HepG2 (cell line): ENCODE data around the gene RING1. TPM values are rescaled to one million over a fixed set of nuclear protein-coding genes. Genes with fewer than 3 reads are reported as not detected.

Source experiments
- ELF1 ChIP-seq: sonication (generic); formaldehyde crosslinking; IDR thresholded peaks from 2 replicates; pipeline ENCODE4 v1.4.0; 2020; ENCODE audit warnings: missing genetic modification reagents
- EP300 ChIP-seq, 3 experiments: sonication (generic) in 1 of 3; formaldehyde crosslinking in 1 of 3; IDR thresholded peaks; 2 replicates each; pipeline versions ENCODE4 v1.5.1 to v1.6.1; 2011 to 2020; ENCODE audit warnings: low read depth in 2 of 3, low read length in 2 of 3, borderline replicate concordance in 1 of 3, improper control_type of control experiment in 1 of 3, mild to moderate bottlenecking in 1 of 3, missing genetic modification reagents in 1 of 3, moderate library complexity in 1 of 3
- ISX ChIP-seq: sonication (generic); formaldehyde crosslinking; conservative IDR thresholded peaks from 2 replicates; pipeline ENCODE4 v1.5.0; 2020; ENCODE audit warnings: missing genetic modification reagents
- MYC ChIP-seq: sonication (generic); formaldehyde crosslinking; IDR thresholded peaks from 2 replicates; pipeline ENCODE4 v1.9.0; 2021; ENCODE audit warnings: missing genetic modification reagents, borderline replicate concordance
- ZNF20 ChIP-seq: sonication (generic); formaldehyde crosslinking; IDR thresholded peaks from 2 replicates; pipeline ENCODE4 v1.4.0; 2020; ENCODE audit warnings: mild to moderate bottlenecking, moderate library complexity, missing genetic modification reagents
- ZNF543 ChIP-seq: sonication (generic); formaldehyde crosslinking; IDR thresholded peaks from 2 replicates; pipeline ENCODE4 v1.4.0; 2020; ENCODE audit warnings: mild to moderate bottlenecking, missing genetic modification reagents
- ZNF616 ChIP-seq: sonication (generic); formaldehyde crosslinking; IDR thresholded peaks from 2 replicates; pipeline ENCODE4 v1.5.0; 2020; ENCODE audit warnings: low read depth, mild to moderate bottlenecking, missing genetic modification reagents
- ZNF749 ChIP-seq: sonication (generic); formaldehyde crosslinking; IDR thresholded peaks from 2 replicates; pipeline ENCODE4 v1.8.0; 2022; ENCODE audit warnings: mild to moderate bottlenecking, missing genetic modification reagents, moderate library complexity, borderline replicate concordance
- ZNF878 ChIP-seq: sonication (generic); formaldehyde crosslinking; IDR thresholded peaks from 2 replicates; pipeline ENCODE4 v1.8.1; 2023; ENCODE audit warnings: mild to moderate bottlenecking, missing genetic modification reagents, moderate library complexity
- ZNF879 ChIP-seq: sonication (generic); formaldehyde crosslinking; IDR thresholded peaks from 2 replicates; pipeline ENCODE4 v1.8.1; 2023; ENCODE audit warnings: missing genetic modification reagents
- polyA plus RNA-seq, 8 experiments: library from polyadenylated mRNA; depleted of rRNA in 3 of 8; stranded (reverse) in 7 of 8; unstranded in 1 of 8; fragments of >200 nt; fragmentation: Illumina TruSeq in 4 of 8; extraction: Trizol in 4 of 8; gene quantifications; 2 replicates each; pipeline versions ENCODE4 v1.2.1 to v1.2.3, GENCODE V29; 2011 to 2016; ENCODE audit warnings: low read depth in 4 of 8, missing spikeins in 1 of 8, mixed read lengths in 1 of 8; ENCODE audit not compliant: insufficient read depth in 1 of 8
- total RNA-seq, 5 experiments: library from RNA; depleted of rRNA; stranded (reverse); fragments of >200 nt; fragmentation: Illumina TruSeq; extraction: Trizol; gene quantifications; 2 replicates each; pipeline ENCODE4 v1.2.3, GENCODE V29; 2016; ENCODE audit warnings: low read depth in 1 of 5
- TF ChIP-seq, protein P1 (sequence below): IDR thresholded peaks from 2 replicates; pipeline ENCODE4 v1.6.1; 2016; ENCODE audit warnings: low read depth, missing genetic modification reagents, missing compliant biosample characterization
- TF ChIP-seq, protein P2 (sequence below): IDR thresholded peaks from 2 replicates; pipeline ENCODE4 v1.6.1; 2016; ENCODE audit warnings: low read depth, borderline replicate concordance
- TF ChIP-seq, protein P3 (sequence below): sonication (generic); formaldehyde crosslinking; IDR thresholded peaks from 2 replicates; pipeline ENCODE4 v1.5.0; 2020; ENCODE audit warnings: missing genetic modification reagents, mild to moderate bottlenecking, borderline replicate concordance
- TF ChIP-seq, protein P4 (sequence below): sonication (generic); formaldehyde crosslinking; IDR thresholded peaks from 2 replicates; pipeline ENCODE4 v1.8.1; 2022; ENCODE audit warnings: mild to moderate bottlenecking, missing genetic modification reagents
- TF ChIP-seq, protein P5 (sequence below): sonication (generic); formaldehyde crosslinking; IDR thresholded peaks from 2 replicates; pipeline ENCODE4 v1.8.0; 2022; ENCODE audit warnings: low read depth, missing genetic modification reagents
- TF ChIP-seq, protein P6 (sequence below): sonication (generic); formaldehyde crosslinking; IDR thresholded peaks from 2 replicates; pipeline ENCODE4 v1.5.0; 2020; ENCODE audit warnings: mild to moderate bottlenecking, missing genetic modification reagents

Gene RING1
- total and polyA plus RNA-seq, 2 of the 13 experiments (the other 11 are each of a cell fraction or from before 2014, with no cell fraction given), result 23.9 to 33.6 TPM

DNA sequence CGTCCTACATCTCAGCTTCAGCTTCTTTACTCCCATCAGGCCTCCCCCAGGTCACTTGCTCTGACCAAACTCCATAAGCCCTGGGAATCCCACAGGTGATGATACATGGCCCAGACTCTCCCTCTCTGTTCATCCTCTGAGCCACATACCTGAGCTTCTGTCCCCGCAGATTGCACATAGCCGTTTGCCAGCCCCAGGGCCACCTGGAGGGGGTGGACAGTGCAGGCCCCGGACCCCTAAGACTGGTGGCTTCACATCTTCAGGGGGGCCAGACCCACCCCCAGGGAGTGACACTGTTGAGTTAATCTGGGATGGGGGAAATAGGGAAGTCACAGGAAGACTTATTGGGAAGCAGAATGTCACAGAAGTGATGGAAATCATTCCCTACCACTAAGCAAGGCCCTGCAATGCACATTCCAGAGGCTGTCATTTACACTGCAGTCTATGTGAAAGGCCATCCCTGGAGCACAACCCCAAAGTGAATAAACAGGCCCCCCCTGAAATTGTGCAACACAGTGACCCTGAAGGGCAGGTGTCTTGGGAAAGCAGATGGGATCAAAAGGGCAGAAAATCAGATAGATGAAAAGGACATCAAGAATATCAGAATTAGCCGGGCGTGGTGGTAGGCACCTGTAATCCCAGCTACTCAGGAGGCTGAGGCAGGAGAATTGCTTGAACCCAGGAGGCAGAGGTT is 10.0 kb upstream of the RING1 start (continued):
- TF ChIP-seq, protein P1, sequence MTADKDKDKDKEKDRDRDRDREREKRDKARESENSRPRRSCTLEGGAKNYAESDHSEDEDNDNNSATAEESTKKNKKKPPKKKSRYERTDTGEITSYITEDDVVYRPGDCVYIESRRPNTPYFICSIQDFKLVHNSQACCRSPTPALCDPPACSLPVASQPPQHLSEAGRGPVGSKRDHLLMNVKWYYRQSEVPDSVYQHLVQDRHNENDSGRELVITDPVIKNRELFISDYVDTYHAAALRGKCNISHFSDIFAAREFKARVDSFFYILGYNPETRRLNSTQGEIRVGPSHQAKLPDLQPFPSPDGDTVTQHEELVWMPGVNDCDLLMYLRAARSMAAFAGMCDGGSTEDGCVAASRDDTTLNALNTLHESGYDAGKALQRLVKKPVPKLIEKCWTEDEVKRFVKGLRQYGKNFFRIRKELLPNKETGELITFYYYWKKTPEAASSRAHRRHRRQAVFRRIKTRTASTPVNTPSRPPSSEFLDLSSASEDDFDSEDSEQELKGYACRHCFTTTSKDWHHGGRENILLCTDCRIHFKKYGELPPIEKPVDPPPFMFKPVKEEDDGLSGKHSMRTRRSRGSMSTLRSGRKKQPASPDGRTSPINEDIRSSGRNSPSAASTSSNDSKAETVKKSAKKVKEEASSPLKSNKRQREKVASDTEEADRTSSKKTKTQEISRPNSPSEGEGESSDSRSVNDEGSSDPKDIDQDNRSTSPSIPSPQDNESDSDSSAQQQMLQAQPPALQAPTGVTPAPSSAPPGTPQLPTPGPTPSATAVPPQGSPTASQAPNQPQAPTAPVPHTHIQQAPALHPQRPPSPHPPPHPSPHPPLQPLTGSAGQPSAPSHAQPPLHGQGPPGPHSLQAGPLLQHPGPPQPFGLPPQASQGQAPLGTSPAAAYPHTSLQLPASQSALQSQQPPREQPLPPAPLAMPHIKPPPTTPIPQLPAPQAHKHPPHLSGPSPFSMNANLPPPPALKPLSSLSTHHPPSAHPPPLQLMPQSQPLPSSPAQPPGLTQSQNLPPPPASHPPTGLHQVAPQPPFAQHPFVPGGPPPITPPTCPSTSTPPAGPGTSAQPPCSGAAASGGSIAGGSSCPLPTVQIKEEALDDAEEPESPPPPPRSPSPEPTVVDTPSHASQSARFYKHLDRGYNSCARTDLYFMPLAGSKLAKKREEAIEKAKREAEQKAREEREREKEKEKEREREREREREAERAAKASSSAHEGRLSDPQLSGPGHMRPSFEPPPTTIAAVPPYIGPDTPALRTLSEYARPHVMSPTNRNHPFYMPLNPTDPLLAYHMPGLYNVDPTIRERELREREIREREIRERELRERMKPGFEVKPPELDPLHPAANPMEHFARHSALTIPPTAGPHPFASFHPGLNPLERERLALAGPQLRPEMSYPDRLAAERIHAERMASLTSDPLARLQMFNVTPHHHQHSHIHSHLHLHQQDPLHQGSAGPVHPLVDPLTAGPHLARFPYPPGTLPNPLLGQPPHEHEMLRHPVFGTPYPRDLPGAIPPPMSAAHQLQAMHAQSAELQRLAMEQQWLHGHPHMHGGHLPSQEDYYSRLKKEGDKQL (CRISPR knock-in tag), result peak; percentile 87; the same call in 1 of the 2 replicates
- TF ChIP-seq ZNF749 (CRISPR knock-in tag) (no peak), ZNF878 (CRISPR knock-in tag) (peak; percentile 89), ZNF543 (CRISPR knock-in tag) (peak; percentile 65; the same call in 1 of the 2 replicates), ZNF616 (CRISPR knock-in tag) (no peak), ZNF879 (no peak), ISX (CRISPR knock-in tag) (no peak), ELF1 (CRISPR knock-in tag) (peak; percentile 56), ZNF20 (CRISPR knock-in tag) (no peak), MYC (CRISPR knock-in tag) (peak; percentile 52; the same call in 1 of the 2 replicates), EP300 (IDR thresholded peaks at IDR 0.05; ENCODE audit: low read depth in 2 of 2, low read length in 2 of 2) (peak in 1 of 2 experiments; percentile 95; a peak in 3 of 4 replicates), EP300 (CRISPR knock-in tag; IDR thresholded peaks at IDR 0.05; ENCODE audit: borderline replicate concordance) (peak; percentile 89)
- TF ChIP-seq, protein P2, sequence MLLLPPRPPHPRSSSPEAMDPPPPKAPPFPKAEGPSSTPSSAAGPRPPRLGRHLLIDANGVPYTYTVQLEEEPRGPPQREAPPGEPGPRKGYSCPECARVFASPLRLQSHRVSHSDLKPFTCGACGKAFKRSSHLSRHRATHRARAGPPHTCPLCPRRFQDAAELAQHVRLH (CRISPR knock-in tag), result peak; percentile 74; the same call in 1 of the 2 replicates
- TF ChIP-seq, protein P3, sequence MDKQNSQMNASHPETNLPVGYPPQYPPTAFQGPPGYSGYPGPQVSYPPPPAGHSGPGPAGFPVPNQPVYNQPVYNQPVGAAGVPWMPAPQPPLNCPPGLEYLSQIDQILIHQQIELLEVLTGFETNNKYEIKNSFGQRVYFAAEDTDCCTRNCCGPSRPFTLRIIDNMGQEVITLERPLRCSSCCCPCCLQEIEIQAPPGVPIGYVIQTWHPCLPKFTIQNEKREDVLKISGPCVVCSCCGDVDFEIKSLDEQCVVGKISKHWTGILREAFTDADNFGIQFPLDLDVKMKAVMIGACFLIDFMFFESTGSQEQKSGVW, result no peak
- TF ChIP-seq, protein P4, sequence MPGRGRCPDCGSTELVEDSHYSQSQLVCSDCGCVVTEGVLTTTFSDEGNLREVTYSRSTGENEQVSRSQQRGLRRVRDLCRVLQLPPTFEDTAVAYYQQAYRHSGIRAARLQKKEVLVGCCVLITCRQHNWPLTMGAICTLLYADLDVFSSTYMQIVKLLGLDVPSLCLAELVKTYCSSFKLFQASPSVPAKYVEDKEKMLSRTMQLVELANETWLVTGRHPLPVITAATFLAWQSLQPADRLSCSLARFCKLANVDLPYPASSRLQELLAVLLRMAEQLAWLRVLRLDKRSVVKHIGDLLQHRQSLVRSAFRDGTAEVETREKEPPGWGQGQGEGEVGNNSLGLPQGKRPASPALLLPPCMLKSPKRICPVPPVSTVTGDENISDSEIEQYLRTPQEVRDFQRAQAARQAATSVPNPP (CRISPR knock-in tag), result no peak
- TF ChIP-seq, protein P5, sequence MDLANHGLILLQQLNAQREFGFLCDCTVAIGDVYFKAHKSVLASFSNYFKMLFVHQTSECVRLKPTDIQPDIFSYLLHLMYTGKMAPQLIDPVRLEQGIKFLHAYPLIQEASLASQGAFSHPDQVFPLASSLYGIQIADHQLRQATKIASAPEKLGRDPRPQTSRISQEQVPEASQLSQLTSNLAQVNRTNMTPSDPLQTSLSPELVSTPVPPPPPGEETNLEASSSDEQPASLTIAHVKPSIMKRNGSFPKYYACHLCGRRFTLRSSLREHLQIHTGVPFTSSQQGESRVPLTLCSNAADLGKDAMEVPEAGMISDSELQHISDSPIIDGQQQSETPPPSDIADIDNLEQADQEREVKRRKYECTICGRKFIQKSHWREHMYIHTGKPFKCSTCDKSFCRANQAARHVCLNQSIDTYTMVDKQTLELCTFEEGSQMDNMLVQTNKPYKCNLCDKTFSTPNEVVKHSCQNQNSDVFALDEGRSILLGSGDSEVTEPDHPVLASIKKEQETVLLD (CRISPR knock-in tag), result peak; percentile 87
- TF ChIP-seq, protein P6, sequence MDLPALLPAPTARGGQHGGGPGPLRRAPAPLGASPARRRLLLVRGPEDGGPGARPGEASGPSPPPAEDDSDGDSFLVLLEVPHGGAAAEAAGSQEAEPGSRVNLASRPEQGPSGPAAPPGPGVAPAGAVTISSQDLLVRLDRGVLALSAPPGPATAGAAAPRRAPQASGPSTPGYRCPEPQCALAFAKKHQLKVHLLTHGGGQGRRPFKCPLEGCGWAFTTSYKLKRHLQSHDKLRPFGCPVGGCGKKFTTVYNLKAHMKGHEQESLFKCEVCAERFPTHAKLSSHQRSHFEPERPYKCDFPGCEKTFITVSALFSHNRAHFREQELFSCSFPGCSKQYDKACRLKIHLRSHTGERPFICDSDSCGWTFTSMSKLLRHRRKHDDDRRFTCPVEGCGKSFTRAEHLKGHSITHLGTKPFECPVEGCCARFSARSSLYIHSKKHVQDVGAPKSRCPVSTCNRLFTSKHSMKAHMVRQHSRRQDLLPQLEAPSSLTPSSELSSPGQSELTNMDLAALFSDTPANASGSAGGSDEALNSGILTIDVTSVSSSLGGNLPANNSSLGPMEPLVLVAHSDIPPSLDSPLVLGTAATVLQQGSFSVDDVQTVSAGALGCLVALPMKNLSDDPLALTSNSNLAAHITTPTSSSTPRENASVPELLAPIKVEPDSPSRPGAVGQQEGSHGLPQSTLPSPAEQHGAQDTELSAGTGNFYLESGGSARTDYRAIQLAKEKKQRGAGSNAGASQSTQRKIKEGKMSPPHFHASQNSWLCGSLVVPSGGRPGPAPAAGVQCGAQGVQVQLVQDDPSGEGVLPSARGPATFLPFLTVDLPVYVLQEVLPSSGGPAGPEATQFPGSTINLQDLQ (CRISPR knock-in tag), result no peak
